Measurements from ENCODE around the gene EPHB2.
"Not testable (repeated sequence)": the region's sequence is repeated elsewhere in the genome, so short reads cannot be mapped to it uniquely, and the experiment has no call there.

Gene EPHB2

GRCh38 chr1:22843441-22844183 lies 133.0 kb downstream of the EPHB2 start:
- not testable (repeated sequence) for DNase-seq

GRCh38 chr1:22844621-22845020 lies 134.0 kb downstream of the EPHB2 start:
- DNase-seq: no peak

- no peak for DNase-seq
Observed at GRCh38 chr1:22845398-22845935, 134.8 kb downstream of the EPHB2 start.

GRCh38 chr1:22846458-22846857 lies 135.8 kb downstream of the EPHB2 start:
- no peak for DNase-seq

- no peak for DNase-seq
Observed at GRCh38 chr1:22847249-22847648, 136.6 kb downstream of the EPHB2 start.

- no peak for DNase-seq
Observed at GRCh38 chr1:22847709-22848108, 137.1 kb downstream of the EPHB2 start.

GRCh38 chr1:22848405-22848804 lies 137.8 kb downstream of the EPHB2 start:
- DNase-seq: no peak

- DNase-seq: no peak
Observed at GRCh38 chr1:22849770-22850169, 139.1 kb downstream of the EPHB2 start.

- DNase-seq: no peak
Observed at GRCh38 chr1:22850281-22850680, 139.6 kb downstream of the EPHB2 start.

- DNase-seq: no peak
Observed at GRCh38 chr1:22850681-22851080, 140.0 kb downstream of the EPHB2 start.

GRCh38 chr1:22851517-22851916 lies 140.9 kb downstream of the EPHB2 start:
- DNase-seq: no peak

- DNase-seq: no peak
Observed at GRCh38 chr1:22852144-22852655, 141.6 kb downstream of the EPHB2 start.

- DNase-seq: no peak
Observed at GRCh38 chr1:22853651-22854185, 143.1 kb downstream of the EPHB2 start.

- no peak for DNase-seq
Observed at GRCh38 chr1:22854688-22855565, 144.3 kb downstream of the EPHB2 start.

GRCh38 chr1:22855668-22856606 lies 145.3 kb downstream of the EPHB2 start:
- no peak for DNase-seq

GRCh38 chr1:22857661-22858060 lies 147.0 kb downstream of the EPHB2 start:
- no peak for DNase-seq

- DNase-seq: no peak
Observed at GRCh38 chr1:22860414-22860800, 149.8 kb downstream of the EPHB2 start.

GRCh38 chr1:22860883-22861385 lies 150.3 kb downstream of the EPHB2 start:
- no peak for DNase-seq

- no peak for DNase-seq
Observed at GRCh38 chr1:22861764-22862440, 151.3 kb downstream of the EPHB2 start.

GRCh38 chr1:22862752-22863151 lies 152.1 kb downstream of the EPHB2 start:
- DNase-seq: no peak

- no peak for DNase-seq
Observed at GRCh38 chr1:22863766-22864165, 153.1 kb downstream of the EPHB2 start.

Measured in CD4-positive, alpha-beta T cell treated with Interleukin-17A for 4 hours (primary cell).